K562 (cell line): ENCODE data around the gene TRPC4. TPM values are rescaled to one million over a fixed set of nuclear protein-coding genes. Genes with fewer than 3 reads are reported as not detected.
A peak's percentile ranks its signal among the peaks of the same experiment; 100 is the strongest.

Experiments used
- ATAC-seq: fragments of 200-7000 bp; cut with Tn5 transposase; 3 replicates; pipeline ENCODE4 v1.9.1; 2020; ENCODE audit warnings: moderate library complexity
- BruUV-seq: library from RNA; stranded (reverse); fragments of 400-500 nt; replicated peaks from 2 replicates; lab custom pipeline; 2021; lab: Mats Ljungman, UMichigan
- CTCF ChIA-PET: fragments of 300-600 bp; formaldehyde crosslinking; extraction: SDS; loops from one replicate; lab custom pipeline; 2021; ENCODE audit warnings: low intra/inter-chr PET ratio; lab: Yijun Ruan, JAX
- POLR2A ChIA-PET: fragments of 300-600, 350-650 bp; sonication (Branson Sonifier 250); formaldehyde crosslinking; extraction: SDS; loops from one replicate; lab custom pipeline; 2021; ENCODE audit warnings: antibody characterized with exemption, inconsistent platforms; lab: Yijun Ruan, JAX
- DNase-seq, 4 experiments: peaks; one replicate each; pipeline versions ENCODE4 v3.0.0 to v3.0.0-alpha.2; 2011 to 2018; ENCODE audit warnings: low spot score in 3 of 4, mixed read lengths in 3 of 4; ENCODE audit errors: extremely low read depth in 1 of 4
- FAIRE-seq: peaks from 2 replicates; lab custom pipeline; 2011; peaks lifted over from hg19 to GRCh38; lab: Jason Lieb, UNC
- H2AFZ ChIP-seq: 2 replicates; pipeline ENCODE4 v1.6.0; 2011; ENCODE audit warnings: low read depth, low read length, control low read depth, inconsistent platforms
- H3K27ac ChIP-seq: fragments of 200-600 bp; 3 replicates; pipeline ENCODE4 v1.8.0; 2011; ENCODE audit warnings: low read depth, mild to moderate bottlenecking, control low read depth, inconsistent platforms, low read length, moderate library complexity, mixed read lengths; ENCODE audit errors: extremely low read depth
- H3K27me3 ChIP-seq, 2 experiments: fragments of 300-600 bp in 1 of 2; 2 replicates in 1 of 2; 3 replicates in 1 of 2; pipeline versions ENCODE4 v1.6.0 to v1.8.0; 2011; ENCODE audit warnings: inconsistent platforms in 2 of 2, low read length in 2 of 2, mild to moderate bottlenecking in 1 of 2, mixed read lengths in 1 of 2, moderate library complexity in 1 of 2; ENCODE audit not compliant: control insufficient read depth in 2 of 2, insufficient read depth in 2 of 2
- H3K36me3 ChIP-seq: fragments of 300-600 bp; 3 replicates; pipeline ENCODE4 v1.8.0; 2011; ENCODE audit warnings: mild to moderate bottlenecking, low read length, inconsistent platforms; ENCODE audit not compliant: control insufficient read depth, insufficient read depth
- H3K4me1 ChIP-seq, 2 experiments: fragments of 200-600 bp in 1 of 2; replicated peaks in 1 of 2; 2 replicates in 1 of 2; 3 replicates in 1 of 2; pipeline versions ENCODE4 v1.5.1 to v1.8.0; 2011; ENCODE audit warnings: inconsistent platforms in 2 of 2, low read length in 2 of 2, mild to moderate bottlenecking in 1 of 2, mixed read lengths in 1 of 2, moderate library complexity in 1 of 2; ENCODE audit not compliant: control insufficient read depth in 2 of 2, insufficient read depth in 2 of 2
- H3K4me2 ChIP-seq: 2 replicates; pipeline ENCODE4 v1.6.1; 2011; ENCODE audit warnings: low read length, control low read depth, inconsistent platforms, mixed read lengths; ENCODE audit not compliant: insufficient read depth
- H3K4me3 ChIP-seq: fragments of 200-600 bp; sonication (generic), shearing (Covaris generic); 2 replicates; pipeline ENCODE4 v1.5.1; 2016; ENCODE audit warnings: control low read depth, inconsistent platforms
- H3K79me2 ChIP-seq: fragments of 200-600 bp; 3 replicates; pipeline ENCODE4 v1.8.0; 2011; ENCODE audit warnings: low read length, inconsistent platforms; ENCODE audit not compliant: control insufficient read depth, insufficient read depth
- H3K9ac ChIP-seq, 2 experiments: 2 replicates each; pipeline versions ENCODE4 v1.6.0 to v1.6.1; 2011; ENCODE audit warnings: low read depth in 2 of 2, low read length in 2 of 2, control low read depth in 1 of 2, inconsistent platforms in 1 of 2, mild to moderate bottlenecking in 1 of 2, mixed read lengths in 1 of 2; ENCODE audit not compliant: insufficient read depth in 1 of 2
- H3K9me1 ChIP-seq: one replicate; pipeline ENCODE4 v1.6.0; 2011; ENCODE audit warnings: inconsistent platforms, mild to moderate bottlenecking, low read length, moderate library complexity; ENCODE audit not compliant: control insufficient read depth, insufficient read depth
- H3K9me3 ChIP-seq: replicated peaks from 2 replicates; pipeline ENCODE4 v1.5.1; 2011; ENCODE audit warnings: low read depth, low read length, inconsistent platforms; ENCODE audit not compliant: control insufficient read depth, insufficient read depth
- H4K20me1 ChIP-seq: replicated peaks from 2 replicates; pipeline ENCODE4 v1.6.1; 2011; ENCODE audit warnings: low read length, inconsistent platforms, mixed read lengths; ENCODE audit not compliant: control insufficient read depth, insufficient read depth
- MIER1 ChIP-seq: fragments of 450-650 bp; IDR thresholded peaks from 2 replicates; pipeline ENCODE4 v1.6.1; 2016; ENCODE audit warnings: antibody characterized with exemption, mild to moderate bottlenecking, low read depth
- NBN ChIP-seq: fragments of 450-650 bp; IDR thresholded peaks from 2 replicates; pipeline ENCODE4 v1.6.1; 2016; ENCODE audit warnings: low read depth, mild to moderate bottlenecking
- VEZF1 ChIP-seq: fragments of 200-800 bp; sonication (Bioruptor generic); IDR thresholded peaks from 2 replicates; pipeline ENCODE4 v1.6.1; 2017; ENCODE audit warnings: missing genetic modification characterization, missing compliant biosample characterization
- ZNF24 ChIP-seq: fragments of 450-650 bp; IDR thresholded peaks from 2 replicates; pipeline ENCODE4 v1.6.1; 2016
- ZNF592 ChIP-seq: fragments of 450-650 bp; IDR thresholded peaks from 2 replicates; pipeline ENCODE4 v1.6.1; 2017; ENCODE audit warnings: antibody characterized with exemption, mild to moderate bottlenecking
- WGBS: fragments of 100-300 bp; shearing (Covaris generic); methylation state at CpG from one replicate; pipeline ENCODE4 v1.1.6; 2016; ENCODE audit warnings: low coverage, mixed read lengths; ENCODE audit not compliant: insufficient coverage; ENCODE audit errors: missing lambda C conversion rate; 5-methylcytosine and 5-hydroxymethylcytosine counted together
- in situ Hi-C: fragments of 300-500 bp; cut with MboI; formaldehyde crosslinking; loops from 4 replicates; pipeline ENCODE4 v1.15.0; 2018; ENCODE audit warnings: inconsistent platforms, mixed read lengths
- intact Hi-C: fragments of 100-400 bp; cut with micrococcal nuclease; formaldehyde crosslinking; loops from 2 replicates; pipeline ENCODE4 v1.14.2; 2022
- polyA plus RNA-seq, 8 experiments: library from polyadenylated mRNA; depleted of rRNA in 4 of 8; stranded (reverse) in 5 of 8; unstranded in 3 of 8; fragments of >200 nt; fragmentation: Nextera tagmentation in 2 of 8; fragmentation: Illumina TruSeq in 1 of 8; extraction: Ambion mirVana in 2 of 8; extraction: Trizol in 1 of 8; gene quantifications; 2 replicates each; pipeline versions ENCODE4 v1.2.1 to v1.2.3, GENCODE V29; 2011 to 2014; ENCODE audit warnings: inconsistent platforms in 1 of 8, missing spikeins in 1 of 8
- total RNA-seq, 7 experiments: library from RNA; depleted of rRNA in 6 of 7; stranded (reverse); fragments of >200 nt in 6 of 7; fragmentation: Illumina TruSeq in 2 of 7; extraction: Trizol in 2 of 7; gene quantifications; 2 replicates each; pipeline versions ENCODE4 v1.2.1 to v1.2.3, GENCODE V29; 2011 to 2021; ENCODE audit warnings: low replicate concordance in 1 of 7

The TRPC4 gene
- total and polyA plus RNA-seq, 9 of the 15 experiments (the other 6 are each of a cell fraction or from before 2014, with no cell fraction given), result 0.03 to 0.04 TPM; not detected in 7

- no peak for DNase-seq
- POLR2A ChIA-PET, result no interaction called here
Observed at GRCh38 chr13:37833411-37833810, 36.2 kb downstream of the TRPC4 start.

More at GRCh38 chr13:37833411-37833810, 36.2 kb downstream of the TRPC4 start:
- ATAC-seq, result no peak
- Histone ChIP-seq H2AFZ (peak overlapping the region; percentile 32; the same call in 1 of the 2 replicates), H3K27ac (no peak overlapping the region), H3K4me1 (peaks cover 0 to 2% of the 10 kb centered on the region in 2 experiments; a peak in 2 of 5 replicates), H3K36me3 (no peaks in the 10 kb centered on the region), H3K9me3 (no peaks in the 10 kb centered on the region), H3K27me3 (no peaks in the 10 kb centered on the region), H3K9me1 (no peaks in the 10 kb centered on the region), H3K4me2 (no peak overlapping the region), H3K79me2 (no peaks in the 10 kb centered on the region), H3K9ac (no peak overlapping the region), H4K20me1 (no peaks in the 10 kb centered on the region), H3K4me3 (no peak overlapping the region)
- CTCF ChIA-PET, result no interaction called here
- WGBS, result 10% methylated on average over 4 of the region's 4 CpGs
- FAIRE-seq, result no peak
- in situ Hi-C loops (no loop called here), intact Hi-C loops (no loop called here)
- BruUV-seq, result no TSS peak
- no peak for TF ChIP-seq MIER1
- no peak for TF ChIP-seq VEZF1 (CRISPR knock-in tag)
- no peak for TF ChIP-seq NBN
- no peak for TF ChIP-seq ZNF24
- no peak for TF ChIP-seq ZNF592
